WTC11 (cell line): Measurements from ENCODE around the gene KRTAP4-6.

ENCODE experiments used
- TF ChIP-seq, protein P1 (sequence below): sonication (generic); formaldehyde crosslinking; IDR thresholded peaks from 2 replicates; pipeline ENCODE4 v1.8.1; 2022; ENCODE audit warnings: missing genetic modification reagents, borderline replicate concordance
- TF ChIP-seq, protein P2 (sequence below): sonication (generic); formaldehyde crosslinking; IDR thresholded peaks from 2 replicates; pipeline ENCODE4 v1.8.1; 2022; ENCODE audit warnings: mild to moderate bottlenecking, moderate library complexity, missing genetic modification reagents

DNA sequence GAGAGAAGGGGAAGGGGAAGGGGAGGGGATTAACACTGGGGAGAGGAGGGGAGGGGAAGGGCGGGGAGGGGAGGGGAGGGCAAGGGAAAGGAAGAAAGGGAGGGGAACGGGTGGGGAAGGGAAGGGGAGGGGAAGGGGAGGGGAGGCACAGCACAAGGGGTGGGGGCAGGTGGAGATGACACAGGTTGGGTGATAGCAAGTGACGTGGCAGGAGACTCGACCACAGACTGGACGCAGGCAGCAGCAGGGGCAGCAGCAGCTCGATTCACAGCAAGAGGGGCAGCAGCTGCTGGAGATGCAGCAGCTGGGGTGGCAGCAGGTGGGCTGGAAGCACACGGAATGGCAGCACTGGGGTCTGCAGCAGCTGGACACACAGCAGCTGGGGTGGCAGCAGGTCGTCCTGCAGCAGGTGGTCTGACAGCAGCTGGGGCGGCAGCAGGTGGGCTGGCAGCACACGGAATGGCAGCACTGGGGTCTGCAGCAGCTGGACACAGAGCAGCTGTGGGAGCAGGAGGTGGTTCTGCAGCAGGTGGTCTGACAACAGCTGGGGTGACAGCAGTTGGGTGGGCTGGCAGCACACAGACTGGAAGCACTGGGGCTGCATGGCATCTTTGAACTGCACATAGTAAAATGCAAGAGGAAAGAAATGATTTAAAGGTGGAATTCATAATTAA, 38.6 kb downstream of the KRTAP4-6 start, which contains the start of gene KRTAP4-16:
- TF ChIP-seq, protein P1, sequence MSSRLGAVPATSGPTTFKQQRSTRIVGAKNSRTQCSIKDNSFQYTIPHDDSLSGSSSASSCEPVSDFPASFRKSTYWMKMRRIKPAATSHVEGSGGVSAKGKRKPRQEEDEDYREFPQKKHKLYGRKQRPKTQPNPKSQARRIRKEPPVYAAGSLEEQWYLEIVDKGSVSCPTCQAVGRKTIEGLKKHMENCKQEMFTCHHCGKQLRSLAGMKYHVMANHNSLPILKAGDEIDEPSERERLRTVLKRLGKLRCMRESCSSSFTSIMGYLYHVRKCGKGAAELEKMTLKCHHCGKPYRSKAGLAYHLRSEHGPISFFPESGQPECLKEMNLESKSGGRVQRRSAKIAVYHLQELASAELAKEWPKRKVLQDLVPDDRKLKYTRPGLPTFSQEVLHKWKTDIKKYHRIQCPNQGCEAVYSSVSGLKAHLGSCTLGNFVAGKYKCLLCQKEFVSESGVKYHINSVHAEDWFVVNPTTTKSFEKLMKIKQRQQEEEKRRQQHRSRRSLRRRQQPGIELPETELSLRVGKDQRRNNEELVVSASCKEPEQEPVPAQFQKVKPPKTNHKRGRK (CRISPR knock-in tag), result no peak
- TF ChIP-seq, protein P2, sequence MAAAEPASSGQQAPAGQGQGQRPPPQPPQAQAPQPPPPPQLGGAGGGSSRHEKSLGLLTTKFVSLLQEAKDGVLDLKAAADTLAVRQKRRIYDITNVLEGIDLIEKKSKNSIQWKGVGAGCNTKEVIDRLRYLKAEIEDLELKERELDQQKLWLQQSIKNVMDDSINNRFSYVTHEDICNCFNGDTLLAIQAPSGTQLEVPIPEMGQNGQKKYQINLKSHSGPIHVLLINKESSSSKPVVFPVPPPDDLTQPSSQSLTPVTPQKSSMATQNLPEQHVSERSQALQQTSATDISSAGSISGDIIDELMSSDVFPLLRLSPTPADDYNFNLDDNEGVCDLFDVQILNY (CRISPR knock-in tag), result no peak
